ENCODE data around the gene SYPL2.

DNA sequence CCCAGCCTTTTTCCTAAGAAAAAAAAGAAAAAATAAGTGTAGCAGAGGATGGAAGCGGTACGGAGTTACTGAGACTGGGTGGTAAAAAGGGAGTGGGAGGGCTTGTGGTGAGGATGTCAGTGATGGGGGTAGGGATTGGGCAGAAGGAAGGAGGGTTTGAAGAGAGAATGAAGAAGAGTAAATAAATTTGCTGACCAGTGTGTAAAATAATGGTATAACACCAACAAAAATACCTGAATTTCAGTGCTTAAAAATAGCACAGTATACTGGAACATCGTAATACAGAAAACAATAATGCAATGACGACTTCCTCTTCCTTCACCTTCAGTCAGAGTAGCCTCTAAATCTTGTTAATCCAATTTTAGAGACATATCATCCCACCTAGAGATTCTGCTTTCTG, 18.8 kb upstream of the SYPL2 start:
- TF ChIP-seq, protein P1, sequence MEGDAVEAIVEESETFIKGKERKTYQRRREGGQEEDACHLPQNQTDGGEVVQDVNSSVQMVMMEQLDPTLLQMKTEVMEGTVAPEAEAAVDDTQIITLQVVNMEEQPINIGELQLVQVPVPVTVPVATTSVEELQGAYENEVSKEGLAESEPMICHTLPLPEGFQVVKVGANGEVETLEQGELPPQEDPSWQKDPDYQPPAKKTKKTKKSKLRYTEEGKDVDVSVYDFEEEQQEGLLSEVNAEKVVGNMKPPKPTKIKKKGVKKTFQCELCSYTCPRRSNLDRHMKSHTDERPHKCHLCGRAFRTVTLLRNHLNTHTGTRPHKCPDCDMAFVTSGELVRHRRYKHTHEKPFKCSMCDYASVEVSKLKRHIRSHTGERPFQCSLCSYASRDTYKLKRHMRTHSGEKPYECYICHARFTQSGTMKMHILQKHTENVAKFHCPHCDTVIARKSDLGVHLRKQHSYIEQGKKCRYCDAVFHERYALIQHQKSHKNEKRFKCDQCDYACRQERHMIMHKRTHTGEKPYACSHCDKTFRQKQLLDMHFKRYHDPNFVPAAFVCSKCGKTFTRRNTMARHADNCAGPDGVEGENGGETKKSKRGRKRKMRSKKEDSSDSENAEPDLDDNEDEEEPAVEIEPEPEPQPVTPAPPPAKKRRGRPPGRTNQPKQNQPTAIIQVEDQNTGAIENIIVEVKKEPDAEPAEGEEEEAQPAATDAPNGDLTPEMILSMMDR (IDR thresholded peaks at IDR 0.05; ENCODE audit: low read depth, low read length, missing input control): no peak
- TF ChIP-seq HNF4G (IDR thresholded peaks at IDR 0.05) (no peak), TAF1 (conservative IDR thresholded peaks at IDR 0.05) (no peak), SP1 (IDR thresholded peaks at IDR 0.05) (no peak), RAD21 (IDR thresholded peaks at IDR 0.05) (no peak), GABPA (IDR thresholded peaks at IDR 0.05 in 1 of 2, conservative IDR thresholded peaks at IDR 0.05 in 1 of 2) (no peak), EGR1 (IDR thresholded peaks at IDR 0.05; ENCODE audit: low read depth in 2 of 2) (no peak), FOXA1 (IDR thresholded peaks at IDR 0.05) (no peak), JUND (IDR thresholded peaks at IDR 0.05) (no peak), YY1 (IDR thresholded peaks at IDR 0.05) (no peak)
- TF ChIP-seq, protein P2, sequence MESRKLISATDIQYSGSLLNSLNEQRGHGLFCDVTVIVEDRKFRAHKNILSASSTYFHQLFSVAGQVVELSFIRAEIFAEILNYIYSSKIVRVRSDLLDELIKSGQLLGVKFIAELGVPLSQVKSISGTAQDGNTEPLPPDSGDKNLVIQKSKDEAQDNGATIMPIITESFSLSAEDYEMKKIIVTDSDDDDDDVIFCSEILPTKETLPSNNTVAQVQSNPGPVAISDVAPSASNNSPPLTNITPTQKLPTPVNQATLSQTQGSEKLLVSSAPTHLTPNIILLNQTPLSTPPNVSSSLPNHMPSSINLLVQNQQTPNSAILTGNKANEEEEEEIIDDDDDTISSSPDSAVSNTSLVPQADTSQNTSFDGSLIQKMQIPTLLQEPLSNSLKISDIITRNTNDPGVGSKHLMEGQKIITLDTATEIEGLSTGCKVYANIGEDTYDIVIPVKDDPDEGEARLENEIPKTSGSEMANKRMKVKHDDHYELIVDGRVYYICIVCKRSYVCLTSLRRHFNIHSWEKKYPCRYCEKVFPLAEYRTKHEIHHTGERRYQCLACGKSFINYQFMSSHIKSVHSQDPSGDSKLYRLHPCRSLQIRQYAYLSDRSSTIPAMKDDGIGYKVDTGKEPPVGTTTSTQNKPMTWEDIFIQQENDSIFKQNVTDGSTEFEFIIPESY (IDR thresholded peaks at IDR 0.05): no peak
- TF ChIP-seq, protein P3, sequence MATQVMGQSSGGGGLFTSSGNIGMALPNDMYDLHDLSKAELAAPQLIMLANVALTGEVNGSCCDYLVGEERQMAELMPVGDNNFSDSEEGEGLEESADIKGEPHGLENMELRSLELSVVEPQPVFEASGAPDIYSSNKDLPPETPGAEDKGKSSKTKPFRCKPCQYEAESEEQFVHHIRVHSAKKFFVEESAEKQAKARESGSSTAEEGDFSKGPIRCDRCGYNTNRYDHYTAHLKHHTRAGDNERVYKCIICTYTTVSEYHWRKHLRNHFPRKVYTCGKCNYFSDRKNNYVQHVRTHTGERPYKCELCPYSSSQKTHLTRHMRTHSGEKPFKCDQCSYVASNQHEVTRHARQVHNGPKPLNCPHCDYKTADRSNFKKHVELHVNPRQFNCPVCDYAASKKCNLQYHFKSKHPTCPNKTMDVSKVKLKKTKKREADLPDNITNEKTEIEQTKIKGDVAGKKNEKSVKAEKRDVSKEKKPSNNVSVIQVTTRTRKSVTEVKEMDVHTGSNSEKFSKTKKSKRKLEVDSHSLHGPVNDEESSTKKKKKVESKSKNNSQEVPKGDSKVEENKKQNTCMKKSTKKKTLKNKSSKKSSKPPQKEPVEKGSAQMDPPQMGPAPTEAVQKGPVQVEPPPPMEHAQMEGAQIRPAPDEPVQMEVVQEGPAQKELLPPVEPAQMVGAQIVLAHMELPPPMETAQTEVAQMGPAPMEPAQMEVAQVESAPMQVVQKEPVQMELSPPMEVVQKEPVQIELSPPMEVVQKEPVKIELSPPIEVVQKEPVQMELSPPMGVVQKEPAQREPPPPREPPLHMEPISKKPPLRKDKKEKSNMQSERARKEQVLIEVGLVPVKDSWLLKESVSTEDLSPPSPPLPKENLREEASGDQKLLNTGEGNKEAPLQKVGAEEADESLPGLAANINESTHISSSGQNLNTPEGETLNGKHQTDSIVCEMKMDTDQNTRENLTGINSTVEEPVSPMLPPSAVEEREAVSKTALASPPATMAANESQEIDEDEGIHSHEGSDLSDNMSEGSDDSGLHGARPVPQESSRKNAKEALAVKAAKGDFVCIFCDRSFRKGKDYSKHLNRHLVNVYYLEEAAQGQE (IDR thresholded peaks at IDR 0.05): no peak
- TF ChIP-seq, protein P4, sequence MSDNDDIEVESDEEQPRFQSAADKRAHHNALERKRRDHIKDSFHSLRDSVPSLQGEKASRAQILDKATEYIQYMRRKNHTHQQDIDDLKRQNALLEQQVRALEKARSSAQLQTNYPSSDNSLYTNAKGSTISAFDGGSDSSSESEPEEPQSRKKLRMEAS (IDR thresholded peaks at IDR 0.05): no peak
